Measurements from ENCODE around the gene AK5.

GRCh38 chr1:77336729-77337128, 54.9 kb downstream of the AK5 start:
- TF ChIP-seq CTCF (conservative IDR thresholded peaks at IDR 0.05 in 1 of 2, IDR thresholded peaks at IDR 0.05 in 1 of 2; ENCODE audit: extremely low read depth in 1 of 2, insufficient read depth in 1 of 2, low read depth in 1 of 2, low read length in 2 of 2) = no peak
- no peak for TF ChIP-seq EZH2 (IDR thresholded peaks at IDR 0.05; ENCODE audit: borderline replicate concordance, low read length)

All from mammary epithelial cell (primary cell).